Activated gamma-delta T cell treated with anti-CD3 and anti-CD28 coated beads, Interleukin-2, amount 50 U/mL, for 16 hours (primary cell): ENCODE data around the gene IDH2.
"Not testable (repeated sequence)": the region's sequence is repeated elsewhere in the genome, so short reads cannot be mapped to it uniquely, and the experiment has no call there.

Experiments
- DNase-seq: peaks from one replicate; pipeline ENCODE4 v3.0.0-alpha.2; 2020; ENCODE audit warnings: low read depth

The IDH2 gene

GRCh38 chr15:90114451-90114901 lies 12.2 kb upstream of the IDH2 start:
- DNase-seq: no peak

- no peak for DNase-seq
Measured at GRCh38 chr15:90113166-90113565, 10.9 kb upstream of the IDH2 start.

- not testable (repeated sequence) for DNase-seq
Measured at GRCh38 chr15:90109163-90109751, 7.0 kb upstream of the IDH2 start.

GRCh38 chr15:90108038-90108437 lies 5.8 kb upstream of the IDH2 start:
- not testable (repeated sequence) for DNase-seq

- no peak for DNase-seq
Measured at GRCh38 chr15:90106522-90107117, 4.4 kb upstream of the IDH2 start.

GRCh38 chr15:90105521-90105920 lies 3.3 kb upstream of the IDH2 start:
- DNase-seq: no peak

GRCh38 chr15:90104551-90104950 lies 2.3 kb upstream of the IDH2 start:
- no peak for DNase-seq

GRCh38 chr15:90103701-90104329 lies 1.5 kb upstream of the IDH2 start:
- no peak for DNase-seq

GRCh38 chr15:90101130-90101968 lies 919 bp downstream of the IDH2 start:
- no peak for DNase-seq

- no peak for DNase-seq
Measured at GRCh38 chr15:90099868-90100831, 2.1 kb downstream of the IDH2 start.

GRCh38 chr15:90099072-90099867 lies 3.0 kb downstream of the IDH2 start:
- no peak for DNase-seq

- peak; percentile 58 for DNase-seq
Measured at GRCh38 chr15:90097475-90097874, 4.8 kb downstream of the IDH2 start.

GRCh38 chr15:90095521-90095959 lies 6.7 kb downstream of the IDH2 start:
- no peak for DNase-seq

- no peak for DNase-seq
Measured at GRCh38 chr15:90091156-90091931, 10.9 kb downstream of the IDH2 start.

- DNase-seq: no peak
Measured at GRCh38 chr15:90090226-90090848, 11.9 kb downstream of the IDH2 start.

GRCh38 chr15:90087454-90088154 lies 14.7 kb downstream of the IDH2 start:
- DNase-seq: no peak

GRCh38 chr15:90086868-90087268 lies 15.4 kb downstream of the IDH2 start:
- DNase-seq: no peak

- no peak for DNase-seq
Measured at GRCh38 chr15:90085565-90085964, 16.7 kb downstream of the IDH2 start.
